A549 (cell line): ENCODE results near the gene PLXNA1. TPM values are rescaled to one million over a fixed set of nuclear protein-coding genes. Genes with fewer than 3 reads are reported as not detected.

ENCODE experiments used
- ATAC-seq, 2 experiments: fragments of 200-7000 bp in 1 of 2; fragments of >200 bp in 1 of 2; cut with Nextera tagmentation in 1 of 2; cut with Tn5 transposase in 1 of 2; 3 replicates each; pipeline versions ENCODE4 v1.8.0 to v1.9.1; 2018 to 2020; ENCODE audit warnings: mild to moderate bottlenecking in 1 of 2, moderate library complexity in 1 of 2
- CTCF ChIA-PET: fragments of 300-600 bp; sonication (Branson Sonifier 250); formaldehyde crosslinking; extraction: SDS; loops from one replicate; lab custom pipeline; 2021; ENCODE audit warnings: antibody characterized with exemption, inconsistent platforms; lab: Yijun Ruan, JAX
- POLR2A ChIA-PET: fragments of 350-600 bp; formaldehyde crosslinking; extraction: SDS; loops from one replicate; lab custom pipeline; 2021; ENCODE audit warnings: antibody characterized with exemption, inconsistent platforms; lab: Yijun Ruan, JAX
- DNase-seq, 2 experiments: peaks; one replicate each; pipeline versions ENCODE4 v3.0.0 to v3.0.0-alpha.2; 2011 to 2016; ENCODE audit warnings: low read depth in 1 of 2, low spot score in 1 of 2
- FAIRE-seq: peaks from 2 replicates; lab custom pipeline; 2011; peaks lifted over from hg19 to GRCh38; lab: Jason Lieb, UNC
- H3K27ac ChIP-seq, 2 experiments: fragments of >200 bp; sonication (Bioruptor Twin); formaldehyde crosslinking; 3 replicates each; pipeline ENCODE4 v1.5.1; 2016 to 2017
- H3K4me1 ChIP-seq: fragments of >200 bp; sonication (Bioruptor Twin); formaldehyde crosslinking; 3 replicates; pipeline ENCODE4 v1.6.1; 2016
- H3K4me2 ChIP-seq: fragments of >200 bp; sonication (Bioruptor Twin); formaldehyde crosslinking; 3 replicates; pipeline ENCODE4 v1.6.1; 2016
- H3K4me3 ChIP-seq: fragments of >200 bp; sonication (Bioruptor Twin); formaldehyde crosslinking; 3 replicates; pipeline ENCODE4 v1.5.1; 2016
- H3K9me3 ChIP-seq: fragments of >200 bp; sonication (Bioruptor Twin); formaldehyde crosslinking; 3 replicates; pipeline ENCODE4 v1.6.1; 2016
- BHLHE40 ChIP-seq: IDR thresholded peaks from 2 replicates; pipeline ENCODE4 v1.6.1; 2012; ENCODE audit warnings: low read depth, low read length, inconsistent platforms
- CBX2 ChIP-seq: fragments of 200-600 bp; sonication (generic); IDR thresholded peaks from 2 replicates; pipeline ENCODE4 v1.6.1; 2016; ENCODE audit warnings: low read depth, mild to moderate bottlenecking, borderline replicate concordance
- CEBPB ChIP-seq, 2 experiments: fragments of >200 bp in 1 of 2; sonication (Bioruptor Twin) in 1 of 2; formaldehyde crosslinking in 1 of 2; IDR thresholded peaks; 2 replicates each; pipeline ENCODE4 v1.6.1; 2012 to 2016
- CHD4 ChIP-seq: fragments of 200-600 bp; sonication (generic); IDR thresholded peaks from 2 replicates; pipeline ENCODE4 v1.6.1; 2016; ENCODE audit warnings: antibody characterized with exemption, mild to moderate bottlenecking, borderline replicate concordance
- EHMT2 ChIP-seq: fragments of 200-600 bp; sonication (generic); IDR thresholded peaks from 2 replicates; pipeline ENCODE4 v1.6.1; 2016; ENCODE audit warnings: antibody characterized with exemption, low read depth, mild to moderate bottlenecking, moderate library complexity
- ESRRA ChIP-seq: fragments of 150-350 bp; IDR thresholded peaks from 2 replicates; pipeline ENCODE4 v1.6.1; 2014; ENCODE audit warnings: mild to moderate bottlenecking, low read length, borderline replicate concordance
- FOXS1 ChIP-seq: fragments of 250-450 bp; sonication (Bioruptor Pico); IDR thresholded peaks from 2 replicates; pipeline ENCODE4 v1.5.0; 2020; ENCODE audit warnings: mild to moderate bottlenecking, moderate library complexity
- HDAC2 ChIP-seq: fragments of 200-600 bp; sonication (generic); IDR thresholded peaks from 2 replicates; pipeline ENCODE4 v1.6.1; 2016
- HEYL ChIP-seq: fragments of 250-450 bp; sonication (Bioruptor Pico); IDR thresholded peaks from 2 replicates; pipeline ENCODE4 v1.8.0; 2021; ENCODE audit warnings: mild to moderate bottlenecking, moderate library complexity
- HOXB13 ChIP-seq: fragments of 250-450 bp; sonication (Bioruptor Pico); IDR thresholded peaks from 2 replicates; pipeline ENCODE4 v1.5.0; 2020; ENCODE audit warnings: low read depth, mild to moderate bottlenecking, moderate library complexity
- JUNB ChIP-seq: fragments of >200 bp; sonication (Bioruptor Twin); formaldehyde crosslinking; IDR thresholded peaks from 2 replicates; pipeline ENCODE4 v1.6.1; 2016
- KDM5A ChIP-seq: fragments of 200-600 bp; sonication (generic); IDR thresholded peaks from 2 replicates; pipeline ENCODE4 v1.6.1; 2016; ENCODE audit warnings: antibody characterized with exemption, mild to moderate bottlenecking
- MAZ ChIP-seq: fragments of 150-350 bp; IDR thresholded peaks from 2 replicates; pipeline ENCODE4 v1.6.1; 2014; ENCODE audit warnings: antibody characterized with exemption, low read depth, low read length, borderline replicate concordance
- NFE2L2 ChIP-seq: fragments of 150-350 bp; conservative IDR thresholded peaks from 2 replicates; pipeline ENCODE4 v1.6.1; 2014; ENCODE audit warnings: low read length
- NPAS2 ChIP-seq: fragments of 250-450 bp; sonication (Bioruptor Pico); IDR thresholded peaks from 2 replicates; pipeline ENCODE4 v1.8.0; 2022; ENCODE audit warnings: mild to moderate bottlenecking, moderate library complexity, borderline replicate concordance
- NR3C1 ChIP-seq: fragments of >200 bp; sonication (Bioruptor Twin); formaldehyde crosslinking; IDR thresholded peaks from 3 replicates; pipeline ENCODE4 v1.6.1; 2017
- PHF8 ChIP-seq: fragments of 200-600 bp; sonication (generic); IDR thresholded peaks from 2 replicates; pipeline ENCODE4 v1.6.1; 2016; ENCODE audit warnings: low read depth, mild to moderate bottlenecking, antibody characterized with exemption, moderate library complexity, borderline replicate concordance
- RARB ChIP-seq: fragments of 250-450 bp; sonication (Bioruptor Pico); IDR thresholded peaks from 2 replicates; pipeline ENCODE4 v1.8.0; 2021; ENCODE audit warnings: mild to moderate bottlenecking, moderate library complexity
- SMC3 ChIP-seq: fragments of >200 bp; sonication (Bioruptor Twin); formaldehyde crosslinking; IDR thresholded peaks from 3 replicates; pipeline ENCODE4 v1.6.1; 2018; ENCODE audit warnings: inconsistent platforms
- SREBF2 ChIP-seq: fragments of 450-650 bp; IDR thresholded peaks from 2 replicates; pipeline ENCODE4 v1.6.1; 2014; ENCODE audit warnings: mild to moderate bottlenecking, moderate library complexity
- TP53 ChIP-seq: fragments of 250-450 bp; sonication (Bioruptor Pico); IDR thresholded peaks from 2 replicates; pipeline ENCODE4 v1.5.0; 2021; ENCODE audit warnings: mild to moderate bottlenecking, moderate library complexity
- USF2 ChIP-seq: fragments of 450-650 bp; IDR thresholded peaks from 2 replicates; pipeline ENCODE4 v1.6.1; 2014; ENCODE audit warnings: antibody characterized with exemption
- ZNF302 ChIP-seq: fragments of 250-450 bp; sonication (Bioruptor Pico); IDR thresholded peaks from 2 replicates; pipeline ENCODE4 v1.9.0; 2021; ENCODE audit warnings: inconsistent platforms, mild to moderate bottlenecking, moderate library complexity
- ZSCAN20 ChIP-seq: fragments of 250-450 bp; sonication (Bioruptor Pico); IDR thresholded peaks from 2 replicates; pipeline ENCODE4 v1.8.0; 2022; ENCODE audit warnings: mild to moderate bottlenecking, moderate library complexity
- WGBS: methylation state at CpG from one replicate; pipeline ENCODE4 v1.1.6; 2017; ENCODE audit errors: missing lambda C conversion rate; 5-methylcytosine and 5-hydroxymethylcytosine counted together
- polyA plus RNA-seq, 4 experiments: library from polyadenylated mRNA; depleted of rRNA in 3 of 4; stranded (reverse); fragments of >200 nt; fragmentation: RNase III in 1 of 4; extraction: RNeasy Plus Mini Kit Qiagen cat#74134 plus additional on column Dnase treatment in 1 of 4; gene quantifications; 2 replicates in 3 of 4; 3 replicates in 1 of 4; pipeline ENCODE4 v1.2.3, GENCODE V29; 2011 to 2017
- TF ChIP-seq, protein P1 (sequence below): IDR thresholded peaks from 2 replicates; pipeline ENCODE4 v1.6.1; 2012
- TF ChIP-seq, protein P2 (sequence below): fragments of 200-600 bp; sonication (generic); IDR thresholded peaks from 2 replicates; pipeline ENCODE4 v1.6.1; 2016; ENCODE audit warnings: antibody characterized with exemption, mild to moderate bottlenecking, moderate library complexity

Gene PLXNA1
- polyA plus RNA-seq, 2 of the 4 experiments (the other 2 are of a cell fraction): 9.1 to 16.3 TPM

GRCh38 chr3:127006781-127007436 is 24.0 kb downstream of the PLXNA1 start:
- H3K4me1 ChIP-seq: peaks cover 5% of the 10 kb centered on the region; the same call in 2 of the 3 replicates
- WGBS: 73% methylated on average over 3 of the region's 8 CpGs
- no peak for TF ChIP-seq PHF8
- no peak for TF ChIP-seq CBX2
- no peak for TF ChIP-seq SREBF2
- TF ChIP-seq MAZ: no peak
- no peak for TF ChIP-seq ZSCAN20 (CRISPR knock-in tag)
- TF ChIP-seq ZNF302 (CRISPR knock-in tag): no peak
- TF ChIP-seq ESRRA: no peak
- no peak for TF ChIP-seq RARB (CRISPR knock-in tag)
- no peak for TF ChIP-seq CEBPB (IDR thresholded peaks at IDR 0.05)
- no peak for TF ChIP-seq TP53 (CRISPR knock-in tag)
- TF ChIP-seq NPAS2: no peak
- no peak for TF ChIP-seq NR3C1
- TF ChIP-seq USF2: no peak
- TF ChIP-seq, protein P1, sequence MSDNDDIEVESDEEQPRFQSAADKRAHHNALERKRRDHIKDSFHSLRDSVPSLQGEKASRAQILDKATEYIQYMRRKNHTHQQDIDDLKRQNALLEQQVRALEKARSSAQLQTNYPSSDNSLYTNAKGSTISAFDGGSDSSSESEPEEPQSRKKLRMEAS: no peak
- no peak for TF ChIP-seq HDAC2
- POLR2A ChIA-PET: no interaction called here
- no peak for DNase-seq
- no peak for FAIRE-seq
- CTCF ChIA-PET: no interaction called here
- no peak overlapping the region for H3K4me3 ChIP-seq
- H3K9me3 ChIP-seq: no peaks in the 10 kb centered on the region
- H3K27ac ChIP-seq: 0 out of 6 replicates have a peak overlapping the region, but pooled peaks of 1 of the 2 experiments have one; percentile 31
- no peak overlapping the region for H3K4me2 ChIP-seq
- ATAC-seq: no peak

GRCh38 chr3:127008236-127008635 is 25.3 kb downstream of the PLXNA1 start:
- H3K9me3 ChIP-seq: no peaks in the 10 kb centered on the region
- H3K4me3 ChIP-seq: no peak overlapping the region
- H3K4me2 ChIP-seq: no peak overlapping the region
- WGBS: 83% methylated on average over 2 of the region's 10 CpGs
- ATAC-seq: no peak
- DNase-seq: no peak
- peaks cover 5% of the 10 kb centered on the region; the same call in 2 of the 3 replicates for H3K4me1 ChIP-seq
- no peak for FAIRE-seq
- POLR2A ChIA-PET: no interaction called here
- TF ChIP-seq NFE2L2 (no peak), ZSCAN20 (CRISPR knock-in tag) (no peak), SMC3 (no peak), KDM5A (no peak), BHLHE40 (no peak), FOXS1 (CRISPR knock-in tag) (no peak), CHD4 (no peak), HOXB13 (CRISPR knock-in tag) (no peak), EHMT2 (no peak), ZNF302 (CRISPR knock-in tag) (no peak), JUNB (no peak), HEYL (CRISPR knock-in tag) (no peak)
- TF ChIP-seq, protein P2, sequence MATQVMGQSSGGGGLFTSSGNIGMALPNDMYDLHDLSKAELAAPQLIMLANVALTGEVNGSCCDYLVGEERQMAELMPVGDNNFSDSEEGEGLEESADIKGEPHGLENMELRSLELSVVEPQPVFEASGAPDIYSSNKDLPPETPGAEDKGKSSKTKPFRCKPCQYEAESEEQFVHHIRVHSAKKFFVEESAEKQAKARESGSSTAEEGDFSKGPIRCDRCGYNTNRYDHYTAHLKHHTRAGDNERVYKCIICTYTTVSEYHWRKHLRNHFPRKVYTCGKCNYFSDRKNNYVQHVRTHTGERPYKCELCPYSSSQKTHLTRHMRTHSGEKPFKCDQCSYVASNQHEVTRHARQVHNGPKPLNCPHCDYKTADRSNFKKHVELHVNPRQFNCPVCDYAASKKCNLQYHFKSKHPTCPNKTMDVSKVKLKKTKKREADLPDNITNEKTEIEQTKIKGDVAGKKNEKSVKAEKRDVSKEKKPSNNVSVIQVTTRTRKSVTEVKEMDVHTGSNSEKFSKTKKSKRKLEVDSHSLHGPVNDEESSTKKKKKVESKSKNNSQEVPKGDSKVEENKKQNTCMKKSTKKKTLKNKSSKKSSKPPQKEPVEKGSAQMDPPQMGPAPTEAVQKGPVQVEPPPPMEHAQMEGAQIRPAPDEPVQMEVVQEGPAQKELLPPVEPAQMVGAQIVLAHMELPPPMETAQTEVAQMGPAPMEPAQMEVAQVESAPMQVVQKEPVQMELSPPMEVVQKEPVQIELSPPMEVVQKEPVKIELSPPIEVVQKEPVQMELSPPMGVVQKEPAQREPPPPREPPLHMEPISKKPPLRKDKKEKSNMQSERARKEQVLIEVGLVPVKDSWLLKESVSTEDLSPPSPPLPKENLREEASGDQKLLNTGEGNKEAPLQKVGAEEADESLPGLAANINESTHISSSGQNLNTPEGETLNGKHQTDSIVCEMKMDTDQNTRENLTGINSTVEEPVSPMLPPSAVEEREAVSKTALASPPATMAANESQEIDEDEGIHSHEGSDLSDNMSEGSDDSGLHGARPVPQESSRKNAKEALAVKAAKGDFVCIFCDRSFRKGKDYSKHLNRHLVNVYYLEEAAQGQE: no peak
- TF ChIP-seq, all 56 proteins: peak for 0
- H3K27ac ChIP-seq: no peak overlapping the region
- CTCF ChIA-PET: no interaction called here
